ENCODE measurements around the gene SLC8A1.

Gene SLC8A1

DNA sequence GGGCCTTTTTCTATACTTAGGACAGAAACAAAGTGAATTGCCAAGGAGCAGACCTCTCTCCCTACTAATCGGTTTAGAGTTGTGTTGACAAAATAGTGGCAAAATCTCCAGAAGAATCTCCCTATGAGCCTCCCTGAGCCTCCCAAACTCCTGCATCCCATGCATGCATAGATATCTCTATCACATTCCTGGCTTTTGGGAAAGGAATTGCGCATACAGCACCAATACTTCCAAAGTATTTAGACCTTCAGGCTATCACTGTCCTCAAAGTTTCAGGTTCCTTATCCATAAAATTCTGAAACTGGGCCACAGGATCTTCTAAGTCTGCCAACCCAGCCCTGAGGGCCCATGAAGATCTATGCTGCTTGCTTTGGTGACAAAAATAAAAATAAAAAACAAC is 152.1 kb downstream of the SLC8A1 start:
- DNase-seq (ENCODE audit: low read depth) = no peak
- in situ Hi-C loops (cut with HindIII; ENCODE audit: low sequenced_read_pairs) = no loop called here
- H3K4me3 ChIP-seq (ENCODE audit: low read depth, low read length) = no peak overlapping the region
- TF ChIP-seq, protein P1, sequence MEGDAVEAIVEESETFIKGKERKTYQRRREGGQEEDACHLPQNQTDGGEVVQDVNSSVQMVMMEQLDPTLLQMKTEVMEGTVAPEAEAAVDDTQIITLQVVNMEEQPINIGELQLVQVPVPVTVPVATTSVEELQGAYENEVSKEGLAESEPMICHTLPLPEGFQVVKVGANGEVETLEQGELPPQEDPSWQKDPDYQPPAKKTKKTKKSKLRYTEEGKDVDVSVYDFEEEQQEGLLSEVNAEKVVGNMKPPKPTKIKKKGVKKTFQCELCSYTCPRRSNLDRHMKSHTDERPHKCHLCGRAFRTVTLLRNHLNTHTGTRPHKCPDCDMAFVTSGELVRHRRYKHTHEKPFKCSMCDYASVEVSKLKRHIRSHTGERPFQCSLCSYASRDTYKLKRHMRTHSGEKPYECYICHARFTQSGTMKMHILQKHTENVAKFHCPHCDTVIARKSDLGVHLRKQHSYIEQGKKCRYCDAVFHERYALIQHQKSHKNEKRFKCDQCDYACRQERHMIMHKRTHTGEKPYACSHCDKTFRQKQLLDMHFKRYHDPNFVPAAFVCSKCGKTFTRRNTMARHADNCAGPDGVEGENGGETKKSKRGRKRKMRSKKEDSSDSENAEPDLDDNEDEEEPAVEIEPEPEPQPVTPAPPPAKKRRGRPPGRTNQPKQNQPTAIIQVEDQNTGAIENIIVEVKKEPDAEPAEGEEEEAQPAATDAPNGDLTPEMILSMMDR (IDR thresholded peaks at IDR 0.05; ENCODE audit: low read depth, low read length, missing control alignments) = no peak

DNA sequence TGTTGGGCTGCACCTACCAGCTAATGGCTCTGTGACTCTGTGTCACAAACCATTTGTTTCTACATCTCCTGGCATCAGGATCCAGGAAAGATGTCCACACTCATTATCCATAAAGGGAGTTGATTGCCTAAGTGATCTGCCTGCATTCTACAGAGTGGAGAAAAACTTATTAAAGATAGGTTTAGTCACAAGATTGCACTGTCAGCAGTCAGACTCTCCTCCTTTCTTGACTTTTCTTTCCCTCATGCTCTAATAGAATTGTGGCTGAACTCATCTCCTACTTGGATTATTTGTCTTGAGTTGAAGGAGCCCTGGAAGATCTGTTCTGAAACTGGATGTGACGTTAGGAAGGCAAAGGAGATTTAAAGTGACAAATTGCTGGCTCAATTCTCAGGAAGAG is 152.7 kb downstream of the SLC8A1 start:
- no peak overlapping the region for H3K4me3 ChIP-seq (ENCODE audit: low read depth, low read length)
- DNase-seq (ENCODE audit: low read depth) = no peak
- TF ChIP-seq, protein P1 (IDR thresholded peaks at IDR 0.05; ENCODE audit: low read depth, low read length, missing control alignments) = no peak
- in situ Hi-C loops (cut with HindIII; ENCODE audit: low sequenced_read_pairs) = no loop called here

DNA sequence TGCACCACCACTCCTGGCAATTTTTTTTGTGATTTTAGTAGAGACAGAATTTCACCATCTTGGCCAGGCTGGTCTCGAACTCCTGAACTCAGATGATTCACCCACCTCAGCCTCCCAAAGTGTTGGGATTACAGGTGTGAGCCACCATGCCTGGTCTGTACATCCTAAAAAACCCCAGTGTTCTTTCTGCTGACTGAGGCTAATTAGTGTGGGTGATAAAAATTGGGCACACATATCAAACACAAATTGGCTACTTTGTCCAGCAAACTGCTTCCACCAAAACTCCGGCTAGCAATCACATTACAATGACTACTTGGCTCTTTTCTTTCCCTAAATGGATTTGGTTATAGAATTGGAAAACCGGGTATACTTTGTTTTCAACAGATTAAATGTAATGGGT is 153.9 kb downstream of the SLC8A1 start:
- in situ Hi-C loops (cut with HindIII; ENCODE audit: low sequenced_read_pairs) = no loop called here
- TF ChIP-seq, protein P1 (IDR thresholded peaks at IDR 0.05; ENCODE audit: low read depth, low read length, missing control alignments) = no peak
- DNase-seq (ENCODE audit: low read depth) = no peak
- H3K4me3 ChIP-seq (ENCODE audit: low read depth, low read length) = no peak overlapping the region

- no peak overlapping the region for H3K4me3 ChIP-seq (ENCODE audit: low read depth, low read length)
- in situ Hi-C loops (cut with HindIII; ENCODE audit: low sequenced_read_pairs) = no loop called here
- DNase-seq (ENCODE audit: low read depth) = no peak
- TF ChIP-seq, protein P1 (IDR thresholded peaks at IDR 0.05; ENCODE audit: low read depth, low read length, missing control alignments) = no peak
Measured at GRCh38 chr2:40292291-40292690, 159.6 kb downstream of the SLC8A1 start.

- no peak overlapping the region for H3K4me3 ChIP-seq (ENCODE audit: low read depth, low read length)
- no peak for DNase-seq (ENCODE audit: low read depth)
- TF ChIP-seq, protein P1 (IDR thresholded peaks at IDR 0.05; ENCODE audit: low read depth, low read length, missing control alignments) = no peak
- in situ Hi-C loops (cut with HindIII; ENCODE audit: low sequenced_read_pairs) = no loop called here
Measured at GRCh38 chr2:40289771-40290404, 162.0 kb downstream of the SLC8A1 start.

DNA sequence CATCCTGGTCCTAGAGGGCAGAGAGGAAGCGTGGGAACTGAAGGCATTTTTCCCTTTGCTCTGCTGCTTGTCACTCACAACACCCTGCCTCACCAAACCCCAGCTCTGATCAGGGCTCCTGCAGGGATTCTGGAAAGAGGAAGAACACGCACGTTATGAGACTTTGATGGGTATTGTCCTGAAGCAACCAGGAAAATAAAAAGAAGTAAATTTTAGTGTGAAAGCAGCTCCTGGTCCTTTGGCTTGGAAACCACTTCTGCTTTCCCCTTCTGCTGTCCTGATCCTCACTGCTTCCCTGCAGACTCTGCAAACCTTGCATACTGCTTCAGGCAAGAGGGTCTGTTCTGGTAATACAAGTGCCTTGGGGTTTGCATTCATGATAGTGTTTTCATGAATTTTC is 164.1 kb downstream of the SLC8A1 start:
- in situ Hi-C loops (cut with HindIII; ENCODE audit: low sequenced_read_pairs) = no loop called here
- no peak for DNase-seq (ENCODE audit: low read depth)

More for the DNA sequence above, 164.1 kb downstream of the SLC8A1 start:
- H3K4me3 ChIP-seq (ENCODE audit: low read depth, low read length) = no peak overlapping the region
- TF ChIP-seq, protein P1 (IDR thresholded peaks at IDR 0.05; ENCODE audit: low read depth, low read length, missing control alignments) = no peak

Measured in astrocyte of the cerebellum (primary cell).